ENCODE data around the gene FAM185A.

FAM185A gene

DNA sequence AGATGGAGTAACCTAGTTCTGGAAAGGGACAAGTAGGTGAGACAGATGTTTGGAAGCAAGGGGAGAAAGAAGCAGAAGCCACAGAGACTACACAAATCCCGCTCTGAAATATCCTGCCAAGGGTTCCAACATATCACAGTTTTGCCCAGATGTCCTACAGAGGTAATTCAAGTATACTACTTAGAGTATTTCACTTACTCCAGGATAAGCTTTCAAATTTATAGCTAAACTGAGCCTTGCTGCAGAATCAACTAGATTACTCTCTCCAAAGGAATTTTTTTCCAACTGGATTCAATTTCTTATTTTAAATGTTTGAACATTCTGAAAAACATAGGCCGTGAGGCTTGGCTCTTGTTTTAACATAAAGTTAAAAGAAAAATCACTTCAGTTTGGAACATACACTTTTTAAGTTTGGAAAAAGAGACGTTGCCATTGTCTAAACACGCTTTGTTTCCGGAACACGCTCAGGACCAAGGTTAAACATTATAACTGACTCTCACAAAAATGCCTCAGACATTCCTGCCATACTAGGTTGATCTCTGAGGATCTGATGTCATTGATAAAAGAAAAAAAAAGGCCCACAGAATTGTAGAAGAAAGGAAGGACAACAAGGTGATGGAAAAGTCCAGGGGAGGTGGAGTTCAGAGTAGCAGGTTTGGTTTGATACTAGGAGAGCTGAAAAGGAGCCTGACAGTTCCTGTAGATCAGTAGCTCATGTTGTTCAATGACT lies 74.8 kb downstream of the FAM185A start:
- DNase-seq (ENCODE audit: low read depth in 1 of 2, low spot score in 1 of 2): no peak
- no peak overlapping the region for H3K4me3 ChIP-seq (replicated peaks; ENCODE audit: insufficient read depth, low read length)
- H3K27ac ChIP-seq (replicated peaks): no peak overlapping the region
- H3K27me3 ChIP-seq (ENCODE audit: insufficient read depth, poor library complexity, severe bottlenecking): no peaks in the 10 kb centered on the region
- TF ChIP-seq REST (IDR thresholded peaks at IDR 0.05; ENCODE audit: insufficient replicate concordance, low read depth) (no peak), POLR2AphosphoS5 (IDR thresholded peaks at IDR 0.05; ENCODE audit: low read depth) (no peak), GABPA (IDR thresholded peaks at IDR 0.05; ENCODE audit: low read depth) (no peak), SPI1 (IDR thresholded peaks at IDR 0.05; ENCODE audit: borderline replicate concordance, low read depth) (no peak)
- TF ChIP-seq, protein P1, sequence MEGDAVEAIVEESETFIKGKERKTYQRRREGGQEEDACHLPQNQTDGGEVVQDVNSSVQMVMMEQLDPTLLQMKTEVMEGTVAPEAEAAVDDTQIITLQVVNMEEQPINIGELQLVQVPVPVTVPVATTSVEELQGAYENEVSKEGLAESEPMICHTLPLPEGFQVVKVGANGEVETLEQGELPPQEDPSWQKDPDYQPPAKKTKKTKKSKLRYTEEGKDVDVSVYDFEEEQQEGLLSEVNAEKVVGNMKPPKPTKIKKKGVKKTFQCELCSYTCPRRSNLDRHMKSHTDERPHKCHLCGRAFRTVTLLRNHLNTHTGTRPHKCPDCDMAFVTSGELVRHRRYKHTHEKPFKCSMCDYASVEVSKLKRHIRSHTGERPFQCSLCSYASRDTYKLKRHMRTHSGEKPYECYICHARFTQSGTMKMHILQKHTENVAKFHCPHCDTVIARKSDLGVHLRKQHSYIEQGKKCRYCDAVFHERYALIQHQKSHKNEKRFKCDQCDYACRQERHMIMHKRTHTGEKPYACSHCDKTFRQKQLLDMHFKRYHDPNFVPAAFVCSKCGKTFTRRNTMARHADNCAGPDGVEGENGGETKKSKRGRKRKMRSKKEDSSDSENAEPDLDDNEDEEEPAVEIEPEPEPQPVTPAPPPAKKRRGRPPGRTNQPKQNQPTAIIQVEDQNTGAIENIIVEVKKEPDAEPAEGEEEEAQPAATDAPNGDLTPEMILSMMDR (IDR thresholded peaks at IDR 0.05; ENCODE audit: insufficient read depth, low read length): no peak

- Histone ChIP-seq H3K27ac (replicated peaks) (no peak overlapping the region), H3K4me3 (replicated peaks; ENCODE audit: insufficient read depth, low read length) (no peak overlapping the region), H3K27me3 (ENCODE audit: insufficient read depth, poor library complexity, severe bottlenecking) (no peaks in the 10 kb centered on the region)
- TF ChIP-seq GABPA (IDR thresholded peaks at IDR 0.05; ENCODE audit: low read depth) (no peak), REST (IDR thresholded peaks at IDR 0.05; ENCODE audit: insufficient replicate concordance, low read depth) (no peak), POLR2AphosphoS5 (IDR thresholded peaks at IDR 0.05; ENCODE audit: low read depth) (no peak), SPI1 (IDR thresholded peaks at IDR 0.05; ENCODE audit: borderline replicate concordance, low read depth) (no peak)
- TF ChIP-seq, protein P1 (IDR thresholded peaks at IDR 0.05; ENCODE audit: insufficient read depth, low read length): no peak
- DNase-seq (ENCODE audit: low read depth in 1 of 2, low spot score in 1 of 2): no peak
Measured at GRCh38 chr7:102828286-102828685, 79.5 kb downstream of the FAM185A start.

DNA sequence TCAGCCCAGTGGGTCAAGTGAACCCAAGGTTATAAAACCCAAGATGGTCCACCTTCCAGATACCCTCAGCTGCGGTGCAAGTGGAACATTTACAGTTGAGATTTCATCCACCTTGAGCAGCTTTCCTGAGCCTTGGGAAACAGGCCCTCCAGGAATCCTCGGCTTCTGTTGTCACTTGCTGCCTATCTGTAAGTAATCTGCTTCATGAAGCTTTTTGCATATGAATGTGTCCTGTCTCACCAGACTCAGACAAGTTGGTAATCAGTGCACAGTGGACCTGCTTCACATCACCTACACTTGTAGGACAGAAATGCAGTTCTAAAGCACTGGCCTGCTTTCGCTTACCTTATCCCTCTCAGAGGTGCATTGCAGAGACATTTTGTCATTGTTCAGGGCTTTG lies 80.3 kb downstream of the FAM185A start:
- no peak overlapping the region for H3K27ac ChIP-seq (replicated peaks)
- no peaks in the 10 kb centered on the region for H3K27me3 ChIP-seq (ENCODE audit: insufficient read depth, poor library complexity, severe bottlenecking)
- DNase-seq (ENCODE audit: low read depth in 1 of 2, low spot score in 1 of 2): no peak
- TF ChIP-seq, protein P1 (IDR thresholded peaks at IDR 0.05; ENCODE audit: insufficient read depth, low read length): no peak
- no peak for TF ChIP-seq GABPA (IDR thresholded peaks at IDR 0.05; ENCODE audit: low read depth)
- no peak for TF ChIP-seq POLR2AphosphoS5 (IDR thresholded peaks at IDR 0.05; ENCODE audit: low read depth)
- TF ChIP-seq SPI1 (IDR thresholded peaks at IDR 0.05; ENCODE audit: borderline replicate concordance, low read depth): no peak
- TF ChIP-seq REST (IDR thresholded peaks at IDR 0.05; ENCODE audit: insufficient replicate concordance, low read depth): no peak
- H3K4me3 ChIP-seq (replicated peaks; ENCODE audit: insufficient read depth, low read length): no peak overlapping the region
